Upper lobe of right lung (tissue), 1 donor: ENCODE results near the gene TBC1D22A. TPM values are rescaled to one million over a fixed set of nuclear protein-coding genes. Genes with fewer than 3 reads are reported as not detected.
A peak's percentile ranks its signal among the peaks of the same experiment; 100 is the strongest.

ENCODE experiments used
- ATAC-seq: fragments of 200-7000 bp; cut with Tn5 transposase; one replicate; pipeline ENCODE4 v1.9.1; 2020; ENCODE audit warnings: mild to moderate bottlenecking, moderate library complexity
- DNase-seq: peaks from one replicate; pipeline ENCODE4 v3.0.0-alpha.2; 2020
- H3K27ac ChIP-seq: fragments of 200-600 bp; one replicate; pipeline ENCODE4 v1.8.0; 2022
- H3K27me3 ChIP-seq: fragments of 200-600 bp; one replicate; pipeline ENCODE4 v1.8.0; 2022; ENCODE audit warnings: mild to moderate bottlenecking
- H3K36me3 ChIP-seq: fragments of 200-600 bp; one replicate; pipeline ENCODE4 v1.8.0; 2022
- H3K4me1 ChIP-seq: fragments of 200-600 bp; one replicate; pipeline ENCODE4 v1.8.0; 2022
- H3K4me3 ChIP-seq: fragments of 200-600 bp; one replicate; pipeline ENCODE4 v1.8.0; 2022; ENCODE audit warnings: mild to moderate bottlenecking
- H3K9me3 ChIP-seq: fragments of 200-600 bp; one replicate; pipeline ENCODE4 v1.8.0; 2022
- intact Hi-C: fragments of 100-400 bp; cut with DNase I; formaldehyde crosslinking; loops from one replicate; pipeline ENCODE4 v1.11.0; 2022
- total RNA-seq: library from RNA; stranded (reverse); fragmentation: NEBNext Ultra II Directional; extraction: Animal tissue kit (Norgen Biotek cat#: 25700); gene quantifications from one replicate; pipeline ENCODE4 v1.2.1, GENCODE V29; 2021
- TF ChIP-seq, protein P1 (sequence below): fragments of 200-600 bp; IDR thresholded peaks from one replicate; pipeline ENCODE4 v1.8.0; 2022; ENCODE audit warnings: antibody characterized with exemption
- donor health status: DM: no; HTN: yes; CAD: no; lungs with severe emphysema.

The TBC1D22A gene
- total RNA-seq, 1 donor from 2014 or later = 31.3 TPM

DNA sequence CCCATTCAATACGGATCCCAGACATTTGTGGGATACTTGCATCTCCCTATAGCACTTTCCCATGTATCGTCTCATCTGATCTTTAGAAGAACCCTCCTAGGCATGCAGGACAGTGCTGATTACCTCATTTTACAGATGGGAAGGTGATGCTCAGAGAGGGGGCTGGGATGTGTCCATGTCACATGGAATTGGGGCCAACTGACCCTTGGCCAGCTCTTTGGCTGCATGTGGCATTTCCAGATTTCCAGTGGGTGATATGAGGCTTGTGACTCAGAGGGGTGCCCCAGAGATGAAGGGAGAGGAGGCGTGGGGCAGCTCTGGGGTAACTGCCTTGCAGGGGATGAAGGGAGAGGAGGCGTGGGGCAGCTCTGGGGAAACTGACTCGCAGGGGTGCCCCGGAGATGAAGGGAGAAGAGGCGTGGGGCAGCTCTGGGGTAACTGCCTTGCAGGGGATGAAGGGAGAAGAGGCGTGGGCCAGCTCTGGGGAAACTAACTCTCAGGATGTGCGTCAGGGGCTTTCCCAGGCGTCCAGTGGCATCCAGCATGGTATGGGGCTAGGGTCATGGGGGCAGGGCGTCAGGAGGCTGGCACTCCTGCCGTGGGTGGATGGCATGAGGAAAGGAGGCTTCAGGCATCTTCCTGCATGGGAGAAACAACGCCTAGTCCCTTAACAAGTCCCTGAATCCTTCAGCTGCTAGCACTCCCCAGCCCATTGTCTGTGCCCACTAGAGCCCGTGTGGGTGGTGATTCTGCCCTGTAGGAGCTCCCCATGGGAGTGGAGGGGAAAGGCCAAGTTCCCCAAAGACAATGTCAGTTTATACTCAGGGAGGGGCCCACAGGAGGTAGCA, 12.5 kb upstream of the TBC1D22A start:
- H3K4me3 ChIP-seq = no peak overlapping the region
- DNase-seq (peak; percentile 66), ATAC-seq (peak; percentile 4)
- TF ChIP-seq, protein P1, sequence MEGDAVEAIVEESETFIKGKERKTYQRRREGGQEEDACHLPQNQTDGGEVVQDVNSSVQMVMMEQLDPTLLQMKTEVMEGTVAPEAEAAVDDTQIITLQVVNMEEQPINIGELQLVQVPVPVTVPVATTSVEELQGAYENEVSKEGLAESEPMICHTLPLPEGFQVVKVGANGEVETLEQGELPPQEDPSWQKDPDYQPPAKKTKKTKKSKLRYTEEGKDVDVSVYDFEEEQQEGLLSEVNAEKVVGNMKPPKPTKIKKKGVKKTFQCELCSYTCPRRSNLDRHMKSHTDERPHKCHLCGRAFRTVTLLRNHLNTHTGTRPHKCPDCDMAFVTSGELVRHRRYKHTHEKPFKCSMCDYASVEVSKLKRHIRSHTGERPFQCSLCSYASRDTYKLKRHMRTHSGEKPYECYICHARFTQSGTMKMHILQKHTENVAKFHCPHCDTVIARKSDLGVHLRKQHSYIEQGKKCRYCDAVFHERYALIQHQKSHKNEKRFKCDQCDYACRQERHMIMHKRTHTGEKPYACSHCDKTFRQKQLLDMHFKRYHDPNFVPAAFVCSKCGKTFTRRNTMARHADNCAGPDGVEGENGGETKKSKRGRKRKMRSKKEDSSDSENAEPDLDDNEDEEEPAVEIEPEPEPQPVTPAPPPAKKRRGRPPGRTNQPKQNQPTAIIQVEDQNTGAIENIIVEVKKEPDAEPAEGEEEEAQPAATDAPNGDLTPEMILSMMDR = no peak
- no peaks in the 10 kb centered on the region for H3K27me3 ChIP-seq
- peak overlapping the region; percentile 31 for H3K27ac ChIP-seq
- H3K4me1 ChIP-seq = peaks cover 43% of the 10 kb centered on the region
- intact Hi-C loops = no loop called here
- H3K36me3 ChIP-seq = no peaks in the 10 kb centered on the region
- no peaks in the 10 kb centered on the region for H3K9me3 ChIP-seq

DNA sequence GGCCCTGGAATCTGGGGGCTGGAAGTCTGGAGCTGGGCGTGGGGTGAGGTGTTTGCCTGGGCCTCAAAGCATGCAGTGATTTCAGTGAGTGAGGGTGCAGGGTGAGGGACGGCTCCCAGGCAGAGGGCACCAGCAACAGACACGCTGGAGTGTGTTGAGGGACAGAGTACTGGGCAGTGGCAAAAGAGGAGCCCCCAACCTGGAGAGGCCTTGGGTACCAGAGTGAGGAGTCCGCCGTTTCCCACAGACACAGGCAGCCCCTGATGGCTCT, 12.0 kb upstream of the TBC1D22A start:
- DNase-seq (no peak), ATAC-seq (no peak)
- intact Hi-C loops = no loop called here
- Histone ChIP-seq H3K36me3 (no peaks in the 10 kb centered on the region), H3K4me3 (no peak overlapping the region), H3K4me1 (peaks cover 43% of the 10 kb centered on the region), H3K27me3 (no peaks in the 10 kb centered on the region), H3K27ac (peak overlapping the region; percentile 31), H3K9me3 (no peaks in the 10 kb centered on the region)
- TF ChIP-seq, protein P1 = no peak

- Histone ChIP-seq H3K4me1 (peaks cover 43% of the 10 kb centered on the region), H3K36me3 (no peaks in the 10 kb centered on the region), H3K4me3 (no peak overlapping the region), H3K9me3 (no peaks in the 10 kb centered on the region), H3K27me3 (no peaks in the 10 kb centered on the region), H3K27ac (peak overlapping the region; percentile 31)
- ATAC-seq = peak; percentile 2
- DNase-seq = peak; percentile 68
- intact Hi-C loops = no loop called here
- TF ChIP-seq, protein P1 = no peak
Measured at GRCh38 chr22:46750863-46751443, 11.5 kb upstream of the TBC1D22A start.

DNA sequence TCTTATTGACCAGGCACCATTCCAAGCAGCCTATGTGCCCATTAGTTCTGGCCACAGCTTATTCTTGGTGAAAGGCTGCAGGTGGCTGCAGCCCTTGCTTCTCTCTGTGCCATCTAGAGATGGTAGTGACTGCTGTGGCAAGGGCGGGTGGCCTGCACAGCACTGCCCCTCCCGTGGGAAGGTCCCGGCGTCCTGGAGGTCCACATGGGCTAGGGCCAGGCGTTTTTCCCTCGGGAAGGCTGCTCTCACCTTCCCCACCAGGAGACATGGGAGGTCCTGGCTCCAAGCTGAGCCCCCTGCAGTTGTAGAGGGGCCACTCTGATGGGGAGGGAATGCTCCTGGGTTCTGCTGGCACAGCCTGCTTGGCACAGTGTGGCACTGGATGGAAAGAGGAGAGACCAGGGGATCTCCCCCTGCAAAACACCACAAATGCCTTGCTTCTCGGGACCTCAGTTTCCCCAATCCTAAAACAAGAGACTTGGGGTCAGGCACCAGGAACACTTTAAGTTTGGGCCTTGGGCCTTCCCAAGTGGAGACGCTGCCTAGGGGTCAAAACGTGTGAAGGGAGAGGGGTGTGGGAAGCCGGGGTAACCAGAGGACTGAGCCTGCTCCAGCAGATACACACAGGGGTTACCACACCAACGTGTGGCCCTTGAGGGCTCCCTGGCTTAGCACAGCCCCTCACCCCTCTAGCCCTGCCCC, 10.0 kb upstream of the TBC1D22A start:
- ATAC-seq = no peak
- Histone ChIP-seq H3K4me1 (peaks cover 43% of the 10 kb centered on the region), H3K27ac (no peak overlapping the region), H3K36me3 (no peaks in the 10 kb centered on the region), H3K9me3 (no peaks in the 10 kb centered on the region), H3K4me3 (no peak overlapping the region), H3K27me3 (no peaks in the 10 kb centered on the region)
- intact Hi-C loops = no loop called here
- no peak for DNase-seq
- TF ChIP-seq, protein P1 = no peak

DNA sequence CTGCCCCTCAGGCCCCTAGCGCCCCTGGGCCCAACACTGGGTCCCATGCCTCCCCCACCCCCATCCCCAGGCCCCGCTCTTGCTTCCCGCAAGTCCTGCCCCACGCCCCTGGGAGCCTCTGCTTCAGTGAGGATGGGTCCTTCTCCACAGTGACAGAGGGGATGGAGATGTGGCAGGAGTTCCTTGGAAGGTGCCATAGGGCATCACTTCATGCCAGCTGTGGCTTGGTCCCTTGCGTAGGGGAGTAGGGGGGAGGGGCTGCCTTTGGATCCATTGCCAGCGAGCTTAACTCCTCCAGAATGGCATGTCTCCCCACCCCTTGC, 9.5 kb upstream of the TBC1D22A start:
- Histone ChIP-seq H3K4me1 (peaks cover 43% of the 10 kb centered on the region), H3K27me3 (no peaks in the 10 kb centered on the region), H3K4me3 (no peak overlapping the region), H3K27ac (peak overlapping the region; percentile 91), H3K36me3 (no peaks in the 10 kb centered on the region), H3K9me3 (no peaks in the 10 kb centered on the region)
- DNase-seq = no peak
- no peak for ATAC-seq
- TF ChIP-seq, protein P1 = no peak
- intact Hi-C loops = no loop called here
